ENCODE results near the gene SLC39A11.

Gene SLC39A11

GRCh38 chr17:72972263-72972951, 120.1 kb downstream of the SLC39A11 start:
- no peak for DNase-seq

- DNase-seq: no peak
Observed at GRCh38 chr17:72971226-72971880, 121.1 kb downstream of the SLC39A11 start.

GRCh38 chr17:72970797-72971196, 121.7 kb downstream of the SLC39A11 start:
- DNase-seq: no peak

- no peak for DNase-seq
Observed at GRCh38 chr17:72970246-72970645, 122.2 kb downstream of the SLC39A11 start.

GRCh38 chr17:72969293-72969906, 123.1 kb downstream of the SLC39A11 start:
- no peak for DNase-seq

- no peak for DNase-seq
Observed at GRCh38 chr17:72968798-72969197, 123.7 kb downstream of the SLC39A11 start.

- DNase-seq: no peak
Observed at GRCh38 chr17:72967977-72968585, 124.4 kb downstream of the SLC39A11 start.

- no peak for DNase-seq
Observed at GRCh38 chr17:72967277-72967970, 125.1 kb downstream of the SLC39A11 start.

- no peak for DNase-seq
Observed at GRCh38 chr17:72962106-72962505, 130.4 kb downstream of the SLC39A11 start.

- no peak for DNase-seq
Observed at GRCh38 chr17:72955391-72956140, 136.9 kb downstream of the SLC39A11 start.

GRCh38 chr17:72954579-72954978, 137.9 kb downstream of the SLC39A11 start:
- DNase-seq: no peak

GRCh38 chr17:72953621-72954020, 138.9 kb downstream of the SLC39A11 start:
- no peak for DNase-seq

- no peak for DNase-seq
Observed at GRCh38 chr17:72952641-72953315, 139.7 kb downstream of the SLC39A11 start.

GRCh38 chr17:72952220-72952619, 140.3 kb downstream of the SLC39A11 start:
- no peak for DNase-seq

- DNase-seq: no peak
Observed at GRCh38 chr17:72950242-72950931, 142.1 kb downstream of the SLC39A11 start.

GRCh38 chr17:72948115-72948514, 144.4 kb downstream of the SLC39A11 start:
- no peak for DNase-seq

- no peak for DNase-seq
Observed at GRCh38 chr17:72947475-72947874, 145.0 kb downstream of the SLC39A11 start.

GRCh38 chr17:72946696-72947095, 145.8 kb downstream of the SLC39A11 start:
- no peak for DNase-seq

GRCh38 chr17:72946156-72946555, 146.3 kb downstream of the SLC39A11 start:
- no peak for DNase-seq

- no peak for DNase-seq
Observed at GRCh38 chr17:72945473-72945872, 147.0 kb downstream of the SLC39A11 start.
